HCT116 (cell line): ENCODE results near the gene IPO5. TPM values are rescaled to one million over a fixed set of nuclear protein-coding genes. Genes with fewer than 3 reads are reported as not detected.

Experiments used
- ATAC-seq: fragments of 200-7000 bp; cut with Tn5 transposase; 2 replicates; pipeline ENCODE4 v1.9.1; 2020; ENCODE audit warnings: mild to moderate bottlenecking, moderate library complexity
- BruUV-seq: library from RNA; stranded (reverse); fragments of 400-500 nt; replicated peaks from 2 replicates; lab custom pipeline; 2021; lab: Mats Ljungman, UMichigan
- CTCF ChIA-PET: fragments of 300-600 bp; sonication (Branson Sonifier 250); formaldehyde crosslinking; loops from one replicate; lab custom pipeline; 2021; ENCODE audit warnings: antibody characterized with exemption; lab: Charles Lee
- POLR2A ChIA-PET: fragments of 300-600, 350-600 bp; sonication (Branson Sonifier 250); formaldehyde crosslinking; loops from one replicate; lab custom pipeline; 2021; ENCODE audit warnings: antibody characterized with exemption; lab: Charles Lee
- RAD21 ChIA-PET, 2 experiments: fragments of 300-600 bp; sonication (Branson Sonifier 250); formaldehyde crosslinking; loops; one replicate each; lab custom pipeline; 2023; ENCODE audit warnings: low total read pairs in 2 of 2; ENCODE audit not compliant: uncharacterized antibody in 2 of 2, unreplicated experiment in 2 of 2, low non-redundant PET in 1 of 2; lab: Charles Lee
- DNase-seq: peaks from one replicate; pipeline ENCODE4 v3.0.0-alpha.2; 2010; ENCODE audit warnings: low read depth, low spot score
- H2AFZ ChIP-seq: fragments of 200-600 bp; shearing (Covaris generic), sonication (generic); 2 replicates; pipeline ENCODE4 v1.6.1; 2017; ENCODE audit warnings: low read depth, mixed run types, mixed read lengths, antibody characterized with exemption, low read length; ENCODE audit not compliant: poor library complexity, severe bottlenecking
- H3K27ac ChIP-seq: 2 replicates; pipeline ENCODE4 v1.5.1; 2012; ENCODE audit warnings: low read depth, low read length
- H3K27me3 ChIP-seq: fragments of 200-600 bp; sonication (generic); 2 replicates; pipeline ENCODE4 v1.6.1; 2016; ENCODE audit warnings: mixed run types, low read length, mixed read lengths; ENCODE audit not compliant: insufficient read depth
- H3K36me3 ChIP-seq, 2 experiments: fragments of 200-500 bp in 1 of 2; fragments of 200-600 bp in 1 of 2; sonication (Bioruptor generic) in 1 of 2; sonication (generic) in 1 of 2; 2 replicates each; pipeline versions ENCODE4 v1.5.1 to v1.6.1; 2014 to 2016; ENCODE audit warnings: low read length in 2 of 2, inconsistent platforms in 1 of 2, mixed read lengths in 1 of 2, mixed run types in 1 of 2; ENCODE audit not compliant: insufficient read depth in 2 of 2, control insufficient read depth in 1 of 2
- H3K4me1 ChIP-seq, 2 experiments: fragments of 200-600 bp in 1 of 2; sonication (generic) in 1 of 2; 2 replicates each; pipeline versions ENCODE4 v1.5.1 to v1.6.1; 2012 to 2017; ENCODE audit warnings: low read length in 2 of 2, inconsistent platforms in 1 of 2, mild to moderate bottlenecking in 1 of 2, mixed read lengths in 1 of 2, mixed run types in 1 of 2, moderate library complexity in 1 of 2; ENCODE audit not compliant: insufficient read depth in 2 of 2, control insufficient read depth in 1 of 2
- H3K4me2 ChIP-seq: fragments of 200-600 bp; sonication (generic); 2 replicates; pipeline ENCODE4 v1.6.1; 2017; ENCODE audit warnings: mixed run types, low read length, mixed read lengths
- H3K4me3 ChIP-seq, 2 experiments: fragments of 200-600 bp in 1 of 2; sonication (generic) in 1 of 2; replicated peaks in 1 of 2; 2 replicates each; pipeline ENCODE4 v1.5.1; 2011 to 2016; ENCODE audit warnings: low read length in 2 of 2, control low read depth in 1 of 2, low read depth in 1 of 2, mild to moderate bottlenecking in 1 of 2, mixed read lengths in 1 of 2, mixed run types in 1 of 2
- H3K79me2 ChIP-seq: fragments of 200-600 bp; sonication (generic); 2 replicates; pipeline ENCODE4 v1.6.1; 2017; ENCODE audit warnings: mild to moderate bottlenecking, mixed run types, low read length, moderate library complexity, mixed read lengths; ENCODE audit not compliant: insufficient read depth
- H3K9ac ChIP-seq: fragments of 200-600 bp; sonication (generic); 2 replicates; pipeline ENCODE4 v1.6.1; 2016; ENCODE audit warnings: low read length, mixed read lengths
- H3K9me2 ChIP-seq: fragments of 200-600 bp; sonication (generic), shearing (Covaris generic); 2 replicates; pipeline ENCODE4 v1.6.1; 2017; ENCODE audit warnings: mixed run types, mild to moderate bottlenecking, moderate library complexity; ENCODE audit not compliant: insufficient read depth
- H3K9me3 ChIP-seq, 2 experiments: fragments of 200-500 bp in 1 of 2; fragments of 200-600 bp in 1 of 2; sonication (Bioruptor generic) in 1 of 2; sonication (generic) in 1 of 2; 2 replicates each; pipeline ENCODE4 v1.6.1; 2014 to 2017; ENCODE audit warnings: low read length in 2 of 2, mixed read lengths in 2 of 2, inconsistent platforms in 1 of 2, low read depth in 1 of 2, mild to moderate bottlenecking in 1 of 2, mixed run types in 1 of 2, moderate library complexity in 1 of 2; ENCODE audit not compliant: control insufficient read depth in 1 of 2, insufficient read depth in 1 of 2
- H4K20me1 ChIP-seq: fragments of 200-600 bp; sonication (generic), shearing (Covaris generic); 2 replicates; pipeline ENCODE4 v1.6.1; 2017; ENCODE audit warnings: mixed run types, mild to moderate bottlenecking, moderate library complexity; ENCODE audit not compliant: insufficient read depth
- ATF3 ChIP-seq: IDR thresholded peaks from 2 replicates; pipeline ENCODE4 v1.6.1; 2012
- CEBPB ChIP-seq: IDR thresholded peaks from 2 replicates; pipeline ENCODE4 v1.6.1; 2012; ENCODE audit warnings: low read depth
- CTCF ChIP-seq, 3 experiments: fragments of 200-600 bp in 1 of 3; sonication (generic) in 1 of 3; IDR thresholded peaks in 2 of 3; conservative IDR thresholded peaks in 1 of 3; 2 replicates each; pipeline ENCODE4 v1.5.1; 2012 to 2017; ENCODE audit warnings: low read depth in 2 of 3, low read length in 2 of 3, antibody characterized with exemption in 1 of 3, borderline replicate concordance in 1 of 3, control low read depth in 1 of 3, mild to moderate bottlenecking in 1 of 3, mixed read lengths in 1 of 3, mixed run types in 1 of 3, moderate library complexity in 1 of 3; ENCODE audit not compliant: insufficient read depth in 1 of 3
- ELF1 ChIP-seq: IDR thresholded peaks from 2 replicates; pipeline ENCODE4 v1.6.1; 2012; ENCODE audit warnings: low read depth, borderline replicate concordance
- EZH2phosphoT487 ChIP-seq: fragments of 200-600 bp; IDR thresholded peaks from 2 replicates; pipeline ENCODE4 v1.6.1; 2018; ENCODE audit warnings: antibody characterized with exemption, borderline replicate concordance
- JUND ChIP-seq: IDR thresholded peaks from 2 replicates; pipeline ENCODE4 v1.6.1; 2012
- POLR2AphosphoS5 ChIP-seq: IDR thresholded peaks from 2 replicates; pipeline ENCODE4 v1.6.1; 2011; ENCODE audit warnings: mild to moderate bottlenecking, low read depth, low read length, moderate library complexity
- RAD21 ChIP-seq: IDR thresholded peaks from 2 replicates; pipeline ENCODE4 v1.6.1; 2012; ENCODE audit warnings: low read depth, mild to moderate bottlenecking
- YY1 ChIP-seq: IDR thresholded peaks from 2 replicates; pipeline ENCODE4 v1.6.1; 2011; ENCODE audit warnings: low read length, low read depth, moderate library complexity, mild to moderate bottlenecking; ENCODE audit not compliant: insufficient replicate concordance; ENCODE audit errors: extremely low read depth
- ZFX ChIP-seq: fragments of 450-650 bp; IDR thresholded peaks from 2 replicates; pipeline ENCODE4 v1.6.1; 2017
- intact Hi-C: fragments of 100-400 bp; cut with micrococcal nuclease; formaldehyde crosslinking; loops from 2 replicates; pipeline ENCODE4 v1.10.0; 2022
- total RNA-seq: library from RNA; stranded (reverse); gene quantifications from one replicate; pipeline ENCODE4 v1.2.1, GENCODE V29; 2021; ENCODE audit not compliant: unreplicated experiment
- TF ChIP-seq, protein P1 (sequence below): IDR thresholded peaks from 2 replicates; pipeline ENCODE4 v1.6.1; 2012
- TF ChIP-seq, protein P2 (sequence below): IDR thresholded peaks from 2 replicates; pipeline ENCODE4 v1.6.1; 2011; ENCODE audit warnings: mild to moderate bottlenecking, low read length, moderate library complexity; ENCODE audit not compliant: insufficient replicate concordance; ENCODE audit errors: extremely low read depth

Gene IPO5
- total RNA-seq, 1 experiment from 2014 or later = 237 TPM

- ChIA-PET RAD21 (no interaction called here), CTCF (no interaction called here), POLR2A (no interaction called here)
- Histone ChIP-seq H4K20me1 (no peaks in the 10 kb centered on the region), H3K9me3 (no peaks in the 10 kb centered on the region), H3K4me2 (no peak overlapping the region), H3K79me2 (no peaks in the 10 kb centered on the region), H3K36me3 (no peaks in the 10 kb centered on the region), H3K9ac (no peak overlapping the region), H3K9me2 (no peaks in the 10 kb centered on the region), H2AFZ (no peak overlapping the region), H3K4me1 (no peaks in the 10 kb centered on the region), H3K27me3 (no peaks in the 10 kb centered on the region), H3K27ac (no peak overlapping the region), H3K4me3 (no peak overlapping the region)
- no TSS peak for BruUV-seq
- ATAC-seq (no peak), DNase-seq (no peak)
- intact Hi-C loops = no loop called here
- TF ChIP-seq ZFX = no peak
- TF ChIP-seq EZH2phosphoT487 = no peak
- TF ChIP-seq, protein P1, sequence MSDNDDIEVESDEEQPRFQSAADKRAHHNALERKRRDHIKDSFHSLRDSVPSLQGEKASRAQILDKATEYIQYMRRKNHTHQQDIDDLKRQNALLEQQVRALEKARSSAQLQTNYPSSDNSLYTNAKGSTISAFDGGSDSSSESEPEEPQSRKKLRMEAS = no peak
- TF ChIP-seq RAD21 = no peak
- TF ChIP-seq YY1 = no peak
- TF ChIP-seq CEBPB = no peak
- TF ChIP-seq ATF3 = no peak
- no peak for TF ChIP-seq ELF1
- TF ChIP-seq JUND = no peak
- TF ChIP-seq, protein P2, sequence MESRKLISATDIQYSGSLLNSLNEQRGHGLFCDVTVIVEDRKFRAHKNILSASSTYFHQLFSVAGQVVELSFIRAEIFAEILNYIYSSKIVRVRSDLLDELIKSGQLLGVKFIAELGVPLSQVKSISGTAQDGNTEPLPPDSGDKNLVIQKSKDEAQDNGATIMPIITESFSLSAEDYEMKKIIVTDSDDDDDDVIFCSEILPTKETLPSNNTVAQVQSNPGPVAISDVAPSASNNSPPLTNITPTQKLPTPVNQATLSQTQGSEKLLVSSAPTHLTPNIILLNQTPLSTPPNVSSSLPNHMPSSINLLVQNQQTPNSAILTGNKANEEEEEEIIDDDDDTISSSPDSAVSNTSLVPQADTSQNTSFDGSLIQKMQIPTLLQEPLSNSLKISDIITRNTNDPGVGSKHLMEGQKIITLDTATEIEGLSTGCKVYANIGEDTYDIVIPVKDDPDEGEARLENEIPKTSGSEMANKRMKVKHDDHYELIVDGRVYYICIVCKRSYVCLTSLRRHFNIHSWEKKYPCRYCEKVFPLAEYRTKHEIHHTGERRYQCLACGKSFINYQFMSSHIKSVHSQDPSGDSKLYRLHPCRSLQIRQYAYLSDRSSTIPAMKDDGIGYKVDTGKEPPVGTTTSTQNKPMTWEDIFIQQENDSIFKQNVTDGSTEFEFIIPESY = no peak
- no peak for TF ChIP-seq CTCF (IDR thresholded peaks at IDR 0.05 in 2 of 3, conservative IDR thresholded peaks at IDR 0.05 in 1 of 3; ENCODE audit: borderline replicate concordance in 1 of 3, insufficient read depth in 1 of 3, low read depth in 2 of 3, low read length in 2 of 3)
- TF ChIP-seq POLR2AphosphoS5 = no peak
Observed at GRCh38 chr13:97935071-97935470, 18.4 kb upstream of the IPO5 start.
